Measurements from ENCODE around the gene PYM1. TPM values are rescaled to one million over a fixed set of nuclear protein-coding genes. Genes with fewer than 3 reads are reported as not detected.
A peak's percentile ranks its signal among the peaks of the same experiment; 100 is the strongest.

Gene PYM1
- total and polyA plus RNA-seq, 2 of the 13 experiments (the other 11 are each of a cell fraction or from before 2014, with no cell fraction given): 44.0 to 51.8 TPM

DNA sequence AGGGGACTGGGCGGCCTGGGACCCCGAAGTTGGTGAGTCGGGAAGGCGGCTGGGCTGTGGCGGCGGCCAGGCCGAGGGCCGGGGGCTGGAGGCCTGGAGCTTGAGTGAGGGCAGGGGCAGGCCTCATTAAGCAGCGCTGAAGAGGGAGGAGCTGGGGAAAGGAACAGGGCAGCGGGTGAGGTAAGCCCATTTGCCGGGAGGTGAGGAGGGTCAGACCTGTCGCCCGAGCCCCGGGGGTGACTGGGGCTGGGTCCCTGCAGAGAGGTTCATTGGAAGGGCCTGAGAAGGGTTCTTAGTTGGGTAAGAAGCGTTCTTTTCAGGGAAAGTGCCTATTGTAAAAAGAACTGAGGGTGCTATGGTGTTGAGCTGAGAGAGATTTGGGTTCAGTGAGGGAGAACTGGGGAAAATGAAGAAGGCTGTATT, 46.6 kb upstream of the PYM1 start (continued):
- TF ChIP-seq NFATC3 (CRISPR knock-in tag; IDR thresholded peaks at IDR 0.05): no peak
- TF ChIP-seq NFKB2 (CRISPR knock-in tag; IDR thresholded peaks at IDR 0.05; ENCODE audit: borderline replicate concordance): no peak
- TF ChIP-seq, protein P1, sequence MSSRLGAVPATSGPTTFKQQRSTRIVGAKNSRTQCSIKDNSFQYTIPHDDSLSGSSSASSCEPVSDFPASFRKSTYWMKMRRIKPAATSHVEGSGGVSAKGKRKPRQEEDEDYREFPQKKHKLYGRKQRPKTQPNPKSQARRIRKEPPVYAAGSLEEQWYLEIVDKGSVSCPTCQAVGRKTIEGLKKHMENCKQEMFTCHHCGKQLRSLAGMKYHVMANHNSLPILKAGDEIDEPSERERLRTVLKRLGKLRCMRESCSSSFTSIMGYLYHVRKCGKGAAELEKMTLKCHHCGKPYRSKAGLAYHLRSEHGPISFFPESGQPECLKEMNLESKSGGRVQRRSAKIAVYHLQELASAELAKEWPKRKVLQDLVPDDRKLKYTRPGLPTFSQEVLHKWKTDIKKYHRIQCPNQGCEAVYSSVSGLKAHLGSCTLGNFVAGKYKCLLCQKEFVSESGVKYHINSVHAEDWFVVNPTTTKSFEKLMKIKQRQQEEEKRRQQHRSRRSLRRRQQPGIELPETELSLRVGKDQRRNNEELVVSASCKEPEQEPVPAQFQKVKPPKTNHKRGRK (CRISPR knock-in tag; IDR thresholded peaks at IDR 0.05): no peak
- no peak for TF ChIP-seq ZSCAN20 (CRISPR knock-in tag; IDR thresholded peaks at IDR 0.05; ENCODE audit: borderline replicate concordance)
- TF ChIP-seq ZNF225 (CRISPR knock-in tag; IDR thresholded peaks at IDR 0.05): no peak
- no peak for TF ChIP-seq ZSCAN22 (CRISPR knock-in tag; IDR thresholded peaks at IDR 0.05)
- no peak for TF ChIP-seq ZBTB3 (CRISPR knock-in tag; IDR thresholded peaks at IDR 0.05; ENCODE audit: borderline replicate concordance, low read depth)
- TF ChIP-seq ZNF224 (CRISPR knock-in tag; IDR thresholded peaks at IDR 0.05): no peak

DNA sequence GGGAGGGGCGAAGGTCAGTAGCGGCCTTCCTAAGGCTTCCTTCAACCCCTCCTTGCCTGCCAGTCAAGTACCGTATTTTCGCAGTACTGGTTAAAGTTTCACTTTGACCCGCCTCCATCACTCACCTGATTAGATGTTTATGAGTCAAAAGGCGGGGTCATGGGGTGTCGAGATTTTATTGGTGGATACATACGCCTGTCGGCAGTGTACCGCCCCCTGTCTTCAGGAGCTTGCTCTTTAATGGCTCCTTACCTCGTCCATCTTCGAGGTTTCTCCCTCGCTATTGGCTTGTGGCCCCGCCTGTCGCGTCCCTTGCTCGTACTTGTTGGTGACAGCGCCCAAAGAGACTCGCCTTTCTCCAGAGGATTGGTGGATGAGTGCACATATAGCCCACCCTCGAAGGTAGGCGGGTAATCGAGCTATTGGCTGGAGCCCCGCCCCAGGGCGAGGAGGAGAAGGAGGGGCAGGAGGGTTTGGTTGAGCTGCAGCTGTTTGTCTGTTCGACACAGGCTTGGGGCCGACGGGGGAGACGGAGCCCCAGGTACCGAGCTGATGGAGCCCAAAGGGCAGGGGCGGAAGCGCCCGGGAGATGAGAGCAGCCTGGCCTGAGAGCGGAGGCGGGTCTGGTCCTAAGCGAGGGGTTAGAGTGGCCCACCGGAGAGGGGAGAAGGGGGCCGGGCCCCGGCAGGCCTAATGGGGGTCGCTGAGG, 46.1 kb upstream of the PYM1 start, which contains the start of gene RAB5B:
RAB5B (plus strand) TSS at position 480 of the 709 bp plus-strand sequence. CDS start 12,883 bp downstream, outside the sequence.
- Histone ChIP-seq H3K27me3 (ENCODE audit: control insufficient read depth in 1 of 2, insufficient read depth in 2 of 2, low read length in 2 of 2) (no peaks in the 10 kb centered on the region), H3K9ac (ENCODE audit: insufficient read depth, low read depth, low read length) (peak within 1 kb of the TSS; percentile 94), H3K4me1 (ENCODE audit: insufficient read depth, low read length) (peaks cover 44% of the 10 kb centered on the region), H3K4me2 (ENCODE audit: low read depth, low read length) (peak within 1 kb of the TSS; percentile 86), H3K36me3 (replicated peaks in 1 of 2; ENCODE audit: control insufficient read depth in 1 of 2, insufficient read depth in 2 of 2, low read length in 2 of 2) (peaks cover 2 to 16% of the 10 kb centered on the region in 2 experiments; a peak in 4 of 5 replicates), H3K4me3 (replicated peaks in 1 of 3; ENCODE audit: insufficient read depth in 1 of 3, low read depth in 2 of 3, low read length in 3 of 3) (peak within 1 kb of the TSS; percentile 90 to 99 (median 96)), H3K27ac (ENCODE audit: extremely low read length, insufficient read depth, low read length) (peak within 1 kb of the TSS; percentile 82), H4K20me1 (ENCODE audit: insufficient read depth, low read length) (no peaks in the 10 kb centered on the region), H3K9me3 (ENCODE audit: low read length) (no peaks in the 10 kb centered on the region), H2AFZ (ENCODE audit: low read length) (no peak within 1 kb of the TSS), H3K79me2 (ENCODE audit: insufficient read depth, low read length) (peaks cover 31% of the 10 kb centered on the region)
- CTCF ChIA-PET (ENCODE audit: low intra/inter-chr PET ratio, low total read pairs): interaction anchor here (1.5 kb wide), 1 partner anchor 18 kb away, joined by 4 read pairs; no protein-coding TSS in a partner anchor
- intact Hi-C loops (cut with micrococcal nuclease; ENCODE audit: unreplicated experiment): no loop called here
- DNase-seq (ENCODE audit: low spot score) (peak; percentile 100), ATAC-seq (peak; percentile 95), FAIRE-seq (peak; percentile 100)
- BruUV-seq (replicated peaks): no TSS peak
- POLR2A ChIA-PET: interaction anchor here (0.6 to 3.2 kb wide), 39 partner anchors 10 to 387 kb away, joined by 3 to 60 read pairs (median 6); partner anchors contain the start of genes BLOC1S1, CD63, DNAJC14 and ERBB3
- WGBS (ENCODE audit: low lambda C conversion rate): 0% methylated on average over 19 of the region's 39 CpGs
- in situ Hi-C loops (cut with HindIII; ENCODE audit: extremely low pct_ligation_motif_present, low pct_unique_long_range_greater_than_20kb): loop anchor here (10.0 kb wide), 1 partner anchor 61 kb away; no protein-coding TSS in a partner anchor
- TF ChIP-seq ZNF431 (CRISPR knock-in tag; IDR thresholded peaks at IDR 0.05; ENCODE audit: borderline replicate concordance, low read depth) (0 out of 2 replicates have a peak, but pooled peaks have one; percentile 72), ZFP36L2 (CRISPR knock-in tag; IDR thresholded peaks at IDR 0.05) (peak; percentile 45; the same call in 1 of the 2 replicates), SMARCC2 (IDR thresholded peaks at IDR 0.05) (no peak), RFXAP (CRISPR knock-in tag; IDR thresholded peaks at IDR 0.05; ENCODE audit: borderline replicate concordance) (peak; percentile 90), ZNF44 (CRISPR knock-in tag; IDR thresholded peaks at IDR 0.05) (peak; percentile 50; the same call in 1 of the 2 replicates), ZFX (CRISPR knock-in tag; IDR thresholded peaks at IDR 0.05; ENCODE audit: low read depth) (peak; percentile 98), ARNTL (CRISPR knock-in tag; IDR thresholded peaks at IDR 0.05) (0 out of 2 replicates have a peak, but pooled peaks have one; percentile 15), SETDB1 (CRISPR knock-in tag; IDR thresholded peaks at IDR 0.05; ENCODE audit: borderline replicate concordance) (no peak)
- TF ChIP-seq, protein P2, sequence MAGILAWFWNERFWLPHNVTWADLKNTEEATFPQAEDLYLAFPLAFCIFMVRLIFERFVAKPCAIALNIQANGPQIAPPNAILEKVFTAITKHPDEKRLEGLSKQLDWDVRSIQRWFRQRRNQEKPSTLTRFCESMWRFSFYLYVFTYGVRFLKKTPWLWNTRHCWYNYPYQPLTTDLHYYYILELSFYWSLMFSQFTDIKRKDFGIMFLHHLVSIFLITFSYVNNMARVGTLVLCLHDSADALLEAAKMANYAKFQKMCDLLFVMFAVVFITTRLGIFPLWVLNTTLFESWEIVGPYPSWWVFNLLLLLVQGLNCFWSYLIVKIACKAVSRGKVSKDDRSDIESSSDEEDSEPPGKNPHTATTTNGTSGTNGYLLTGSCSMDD (CRISPR knock-in tag; IDR thresholded peaks at IDR 0.05): no peak
- TF ChIP-seq, protein P3, sequence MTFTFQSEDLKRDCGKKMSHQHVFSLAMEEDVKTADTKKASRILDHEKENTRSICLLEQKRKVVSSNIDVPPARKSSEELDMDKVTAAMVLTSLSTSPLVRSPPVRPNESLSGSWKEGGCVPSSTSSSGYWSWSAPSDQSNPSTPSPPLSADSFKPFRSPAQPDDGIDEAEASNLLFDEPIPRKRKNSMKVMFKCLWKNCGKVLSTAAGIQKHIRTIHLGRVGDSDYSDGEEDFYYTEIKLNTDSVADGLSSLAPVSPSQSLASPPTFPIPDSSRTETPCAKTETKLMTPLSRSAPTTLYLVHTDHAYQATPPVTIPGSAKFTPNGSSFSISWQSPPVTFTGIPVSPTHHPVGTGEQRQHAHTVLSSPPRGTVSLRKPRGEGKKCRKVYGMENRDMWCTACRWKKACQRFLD (CRISPR knock-in tag; IDR thresholded peaks at IDR 0.05; ENCODE audit: borderline replicate concordance): peak; percentile 70; the same call in 1 of the 2 replicates

Measured in HepG2 (cell line).